K562 (cell line): ENCODE results near the gene YPEL3. TPM values are rescaled to one million over a fixed set of nuclear protein-coding genes. Genes with fewer than 3 reads are reported as not detected.

ENCODE experiments used
- AFF4 ChIP-seq: sonication (generic); formaldehyde crosslinking; IDR thresholded peaks from 2 replicates; pipeline ENCODE4 v1.8.0; 2023; ENCODE audit warnings: mild to moderate bottlenecking, missing genetic modification reagents
- CEBPG ChIP-seq, 3 experiments: fragments of 200-800 bp in 1 of 3; sonication (Bioruptor generic) in 1 of 3; sonication (generic) in 1 of 3; formaldehyde crosslinking in 1 of 3; IDR thresholded peaks in 2 of 3; conservative IDR thresholded peaks in 1 of 3; 2 replicates each; pipeline versions ENCODE4 v1.6.1 to v1.8.0; 2016 to 2022; ENCODE audit warnings: missing compliant biosample characterization in 2 of 3, missing genetic modification characterization in 2 of 3, mild to moderate bottlenecking in 1 of 3, missing genetic modification reagents in 1 of 3
- ELF2 ChIP-seq: fragments of 250-450 bp; sonication (Bioruptor Pico); IDR thresholded peaks from 2 replicates; pipeline ENCODE4 v1.5.0; 2021; ENCODE audit warnings: mild to moderate bottlenecking
- ESRRA ChIP-seq: fragments of 450-650 bp; IDR thresholded peaks from 2 replicates; pipeline ENCODE4 v1.6.1; 2014; ENCODE audit warnings: low read depth, mild to moderate bottlenecking, moderate library complexity, borderline replicate concordance
- KAT2B ChIP-seq: IDR thresholded peaks from one replicate; pipeline ENCODE4 v1.6.1; 2012; ENCODE audit warnings: low read depth, mild to moderate bottlenecking, control low read depth, inconsistent platforms, low read length, moderate library complexity
- NFE2L1 ChIP-seq: fragments of 450-650 bp; IDR thresholded peaks from 2 replicates; pipeline ENCODE4 v1.6.1; 2016; ENCODE audit warnings: missing genetic modification characterization, low read depth, mild to moderate bottlenecking, missing compliant biosample characterization, moderate library complexity, borderline replicate concordance
- PCBP1 ChIP-seq: fragments of 200-400 bp; formaldehyde crosslinking; IDR thresholded peaks from 2 replicates; pipeline ENCODE4 v1.6.1; 2018; ENCODE audit warnings: mild to moderate bottlenecking, low read depth, low read length; ENCODE audit not compliant: poor library complexity, severe bottlenecking
- PHF20 ChIP-seq: fragments of 450-650 bp; IDR thresholded peaks from 2 replicates; pipeline ENCODE4 v1.6.1; 2018; ENCODE audit not compliant: partially characterized antibody
- USF2 ChIP-seq: sonication (generic); formaldehyde crosslinking; IDR thresholded peaks from 2 replicates; pipeline ENCODE4 v1.5.0; 2020; ENCODE audit warnings: missing genetic modification reagents
- XRCC4 ChIP-seq: IDR thresholded peaks from one replicate; pipeline ENCODE4 v1.6.1; 2011; ENCODE audit not compliant: insufficient read depth, insufficient read length; ENCODE audit errors: extremely low read depth
- ZNF274 ChIP-seq: IDR thresholded peaks from 2 replicates; pipeline ENCODE4 v1.6.1; 2011; ENCODE audit warnings: low read depth, mild to moderate bottlenecking, low read length, moderate library complexity, borderline replicate concordance
- ZNF324 ChIP-seq: fragments of 250-450 bp; sonication (Bioruptor Pico); IDR thresholded peaks from 2 replicates; pipeline ENCODE4 v1.4.0; 2020; ENCODE audit warnings: mild to moderate bottlenecking
- ZNF395 ChIP-seq: fragments of 200-800 bp; sonication (Bioruptor generic); IDR thresholded peaks from 2 replicates; pipeline ENCODE4 v1.6.1; 2017; ENCODE audit warnings: missing genetic modification characterization, missing compliant biosample characterization
- polyA plus RNA-seq, 8 experiments: library from polyadenylated mRNA; depleted of rRNA in 4 of 8; stranded (reverse) in 5 of 8; unstranded in 3 of 8; fragments of >200 nt; fragmentation: Nextera tagmentation in 2 of 8; fragmentation: Illumina TruSeq in 1 of 8; extraction: Ambion mirVana in 2 of 8; extraction: Trizol in 1 of 8; gene quantifications; 2 replicates each; pipeline versions ENCODE4 v1.2.1 to v1.2.3, GENCODE V29; 2011 to 2014; ENCODE audit warnings: inconsistent platforms in 1 of 8, missing spikeins in 1 of 8
- total RNA-seq, 7 experiments: library from RNA; depleted of rRNA in 6 of 7; stranded (reverse); fragments of >200 nt in 6 of 7; fragmentation: Illumina TruSeq in 2 of 7; extraction: Trizol in 2 of 7; gene quantifications; 2 replicates each; pipeline versions ENCODE4 v1.2.1 to v1.2.3, GENCODE V29; 2011 to 2021; ENCODE audit warnings: low replicate concordance in 1 of 7

The YPEL3 gene
- total and polyA plus RNA-seq, 9 of the 15 experiments (the other 6 are each of a cell fraction or from before 2014, with no cell fraction given) = 0.41 to 15.0 (median 2.9) TPM

GRCh38 chr16:30065102-30065942 is 30.7 kb downstream of the YPEL3 start, which contains the start of gene ALDOA (continued):
- TF ChIP-seq ZNF395 (no peak), XRCC4 (no peak), ELF2 (CRISPR knock-in tag) (no peak), ZNF324 (CRISPR knock-in tag) (no peak), PHF20 (peak; percentile 83), NFE2L1 (tag) (no peak), ESRRA (peak; percentile 67), ZNF274 (no peak), USF2 (no peak), CEBPG (CRISPR knock-in tag; IDR thresholded peaks at IDR 0.05) (0 out of 2 replicates have a peak, but pooled peaks have one; percentile 47), CEBPG (tag; conservative IDR thresholded peaks at IDR 0.05 in 1 of 2, IDR thresholded peaks at IDR 0.05 in 1 of 2) (no peak), PCBP1 (peak; percentile 93), KAT2B (no peak), AFF4 (no peak)
